ENCODE results near the gene RWDD1. TPM values are rescaled to one million over a fixed set of nuclear protein-coding genes. Genes with fewer than 3 reads are reported as not detected.

The RWDD1 gene
- total RNA-seq, 4 donors from 2014 or later = 28.2 to 44.7 (median 40.2) TPM

DNA sequence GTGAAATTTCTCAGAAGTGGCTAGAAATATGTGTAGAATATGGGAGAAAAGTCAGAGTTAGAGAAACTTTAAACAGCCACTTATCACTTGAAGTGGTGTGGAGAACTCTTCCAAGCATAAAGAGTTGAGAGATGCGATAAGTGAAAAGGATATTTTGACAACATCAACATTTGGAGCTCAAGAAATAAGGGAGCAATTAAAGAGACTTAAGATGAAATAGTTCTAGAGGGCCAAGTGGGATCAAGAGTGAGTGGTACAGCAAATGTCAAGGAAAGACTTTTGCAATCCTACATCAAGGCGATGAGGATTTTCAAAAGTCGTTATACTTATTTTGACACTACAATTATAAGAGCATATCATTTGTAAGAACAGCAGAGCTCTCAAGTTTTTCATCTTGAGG, 54.6 kb downstream of the RWDD1 start:
- no peak for ATAC-seq (ENCODE audit: low FRiP score)
- TF ChIP-seq, protein P1, sequence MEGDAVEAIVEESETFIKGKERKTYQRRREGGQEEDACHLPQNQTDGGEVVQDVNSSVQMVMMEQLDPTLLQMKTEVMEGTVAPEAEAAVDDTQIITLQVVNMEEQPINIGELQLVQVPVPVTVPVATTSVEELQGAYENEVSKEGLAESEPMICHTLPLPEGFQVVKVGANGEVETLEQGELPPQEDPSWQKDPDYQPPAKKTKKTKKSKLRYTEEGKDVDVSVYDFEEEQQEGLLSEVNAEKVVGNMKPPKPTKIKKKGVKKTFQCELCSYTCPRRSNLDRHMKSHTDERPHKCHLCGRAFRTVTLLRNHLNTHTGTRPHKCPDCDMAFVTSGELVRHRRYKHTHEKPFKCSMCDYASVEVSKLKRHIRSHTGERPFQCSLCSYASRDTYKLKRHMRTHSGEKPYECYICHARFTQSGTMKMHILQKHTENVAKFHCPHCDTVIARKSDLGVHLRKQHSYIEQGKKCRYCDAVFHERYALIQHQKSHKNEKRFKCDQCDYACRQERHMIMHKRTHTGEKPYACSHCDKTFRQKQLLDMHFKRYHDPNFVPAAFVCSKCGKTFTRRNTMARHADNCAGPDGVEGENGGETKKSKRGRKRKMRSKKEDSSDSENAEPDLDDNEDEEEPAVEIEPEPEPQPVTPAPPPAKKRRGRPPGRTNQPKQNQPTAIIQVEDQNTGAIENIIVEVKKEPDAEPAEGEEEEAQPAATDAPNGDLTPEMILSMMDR (IDR thresholded peaks at IDR 0.05) = no peak
- DNase-seq (ENCODE audit: low spot score) = no peak

DNA sequence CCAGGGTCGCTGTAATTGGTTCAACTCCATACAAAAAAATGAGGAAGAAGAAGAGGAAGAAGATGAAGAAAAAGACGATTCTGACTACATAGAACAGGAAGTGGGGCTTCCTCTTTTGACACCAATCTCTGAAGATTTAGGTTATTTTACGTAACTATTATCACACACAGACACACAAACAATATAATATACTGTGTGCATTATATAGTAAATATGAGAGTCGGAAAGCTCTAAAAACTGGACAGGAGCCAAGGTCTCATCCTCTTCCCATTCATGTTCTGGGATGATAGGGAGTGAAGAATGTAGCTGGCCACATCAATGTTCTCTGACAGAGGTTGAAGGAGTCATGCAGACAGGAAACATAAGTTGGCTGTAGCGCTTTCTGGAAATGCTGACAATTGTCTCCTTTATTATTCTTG, 58.3 kb downstream of the RWDD1 start:
- TF ChIP-seq, protein P1 (IDR thresholded peaks at IDR 0.05) = no peak
- no peak for DNase-seq (ENCODE audit: low spot score)
- ATAC-seq (ENCODE audit: low FRiP score) = no peak

DNA sequence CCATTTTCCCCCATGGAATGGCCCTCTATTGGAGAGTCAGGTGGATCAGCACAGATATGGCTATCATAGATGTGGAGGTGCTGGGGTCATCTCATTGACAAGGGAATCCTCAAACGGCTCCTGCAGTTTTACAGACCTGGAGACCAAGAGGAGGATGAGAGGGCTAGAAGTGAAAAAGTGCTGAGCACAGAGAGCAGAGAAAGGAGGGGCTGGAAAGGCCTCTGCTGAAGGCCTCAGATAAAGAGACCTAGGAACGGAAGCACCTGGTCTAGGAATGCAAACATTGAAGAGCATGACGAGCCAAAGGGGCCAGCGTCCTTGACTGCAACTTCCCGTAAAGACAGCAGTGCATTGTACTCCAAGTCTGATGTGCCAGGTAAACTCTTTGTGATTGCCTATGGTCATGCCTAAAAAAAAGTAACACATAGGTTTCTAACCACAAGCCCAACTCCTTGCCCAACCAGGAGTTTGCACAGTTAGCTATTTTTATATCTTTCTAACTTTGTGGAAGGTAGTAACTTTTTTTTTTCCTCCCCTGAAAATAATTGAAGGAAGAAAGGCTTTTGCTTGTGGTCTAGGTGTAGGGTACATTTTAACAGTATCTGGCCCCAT, 60.2 kb downstream of the RWDD1 start:
- DNase-seq (ENCODE audit: low spot score) (no peak), ATAC-seq (ENCODE audit: low FRiP score) (no peak)
- TF ChIP-seq, protein P1 (IDR thresholded peaks at IDR 0.05) = no peak

DNA sequence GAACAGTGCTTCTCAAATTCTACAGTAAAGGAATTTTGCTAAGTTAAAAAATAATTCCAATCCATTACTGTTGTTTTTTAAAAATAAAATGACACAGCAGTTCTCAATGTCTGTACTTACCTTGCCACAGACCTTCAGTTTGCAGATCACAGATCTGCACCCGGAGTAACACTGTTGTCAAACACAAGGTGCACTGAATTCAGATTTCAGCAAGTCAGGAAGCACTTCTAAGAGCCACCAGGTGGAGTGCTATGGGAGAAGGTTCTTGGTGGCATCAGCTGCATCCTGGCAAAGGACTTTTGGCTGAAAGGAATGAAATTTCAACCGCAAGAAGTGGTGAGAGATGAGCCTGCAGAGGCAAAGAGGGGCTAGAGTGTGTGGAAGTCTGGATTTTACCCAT, 62.4 kb downstream of the RWDD1 start:
- ATAC-seq (ENCODE audit: low FRiP score) = no peak
- TF ChIP-seq, protein P1 (IDR thresholded peaks at IDR 0.05) = no peak
- no peak for DNase-seq (ENCODE audit: low spot score)

Other genes with a start within 250 kb of the RWDD1 start
- gene DSE, start 200.6 kb upstream of the RWDD1 start, total RNA-seq = 100 to 1,000 TPM in 2 of 4 donors, 10 to 100 TPM in 2; 80.9 to 145 (median 100) TPM
- 1 to 10 TPM; 1.6 to 9.5 (median 5.3) TPM for gene CALHM6, start 110.1 kb upstream of the RWDD1 start, total RNA-seq
- gene CALHM5, start 59.9 kb upstream of the RWDD1 start, total RNA-seq = 1 to 10 TPM in 3 of 4 donors, under 1 TPM in 1; 0.48 to 6.0 (median 1.4) TPM
- under 1 TPM in 1 of 4 donors, not detected in 3; 0.63 TPM for gene TRAPPC3L, start 25.8 kb upstream of the RWDD1 start, total RNA-seq
- gene CALHM4, start 17.8 kb upstream of the RWDD1 start, total RNA-seq = not detected
- 1 to 10 TPM in 1 of 4 donors, under 1 TPM in 2, not detected in 1; 0.47 to 2.0 (median 0.84) TPM for gene RSPH4A, start 45.0 kb downstream of the RWDD1 start, total RNA-seq
- 10 to 100 TPM in 2 of 4 donors, 1 to 10 TPM in 2; 6.2 to 12.5 (median 9.2) TPM for gene ZUP1, start 97.3 kb downstream of the RWDD1 start, total RNA-seq
- 1 to 10 TPM; 5.8 to 9.8 (median 8.5) TPM for gene KPNA5, start 109.7 kb downstream of the RWDD1 start, total RNA-seq
- 10 to 100 TPM in 1 of 4 donors, 1 to 10 TPM in 3; 6.9 to 44.0 (median 8.9) TPM for gene FAM162B, start 194.2 kb downstream of the RWDD1 start, total RNA-seq

All from omental fat pad (tissue), 4 donors.